ENCODE data around the gene FGF12. TPM values are rescaled to one million over a fixed set of nuclear protein-coding genes. Genes with fewer than 3 reads are reported as not detected.

FGF12 gene
- total and polyA plus RNA-seq, 11 donors: 21.8 to 420 (median 265) TPM

DNA sequence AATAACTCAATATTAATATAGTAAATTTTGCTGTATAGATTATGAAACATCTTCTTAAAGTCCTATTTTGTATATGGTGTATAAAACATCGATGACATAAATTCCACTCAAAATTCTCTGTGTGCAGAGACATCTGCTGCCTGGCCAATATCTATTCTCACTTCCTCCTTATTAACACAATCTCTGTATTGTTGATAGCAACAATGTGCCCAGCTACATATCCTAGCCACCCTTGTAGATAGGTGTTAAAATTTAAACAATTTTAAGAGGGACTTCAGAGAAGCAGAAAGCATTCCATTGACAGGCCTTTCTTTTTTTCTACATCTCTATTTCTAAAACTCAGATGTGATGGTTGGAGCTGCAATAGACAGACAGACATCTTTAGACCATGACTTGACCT, 72.3 kb downstream of the FGF12 start:
- WGBS, 4 donors: 38 to 57% (median 44%) methylated on average over 1 of the region's 1 CpG

DNA sequence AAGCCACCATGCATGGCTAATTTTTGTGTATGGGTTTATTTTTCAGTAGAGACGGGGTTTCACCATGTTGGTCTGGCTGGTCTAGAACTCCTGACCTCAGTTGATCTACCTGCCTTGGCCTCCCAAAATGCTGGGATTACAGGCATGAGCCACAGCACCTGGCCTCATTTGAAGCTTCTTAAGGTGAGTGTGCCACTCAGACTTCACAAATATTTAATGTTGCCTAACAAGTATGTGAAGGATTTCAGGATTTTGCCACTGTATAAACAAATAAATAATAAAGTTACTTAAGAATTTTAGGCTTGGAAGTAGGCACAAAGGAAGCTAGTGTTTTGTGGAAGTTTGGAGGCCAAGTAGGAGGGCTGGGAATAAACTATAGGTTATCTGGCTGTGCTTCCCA, 73.5 kb downstream of the FGF12 start:
- intact Hi-C loops (cut with DNase I): loop anchor here in 2 of 10 donors (2.0 to 10.0 kb wide), 2 partner anchors 17 to 461 kb away; no protein-coding TSS in a partner anchor
- WGBS, 4 donors: 88 to 100% (median 94%) methylated on average over 1 of the region's 1 CpG
- peak overlapping the region in 7 of 12 donors; percentile 47 to 82 (median 64) for H3K27ac ChIP-seq

More for the DNA sequence above, 72.3 kb downstream of the FGF12 start:
- Histone ChIP-seq H3K27me3 (no peaks in the 10 kb centered on the region), H3K4me3 (no peak overlapping the region), H3K9me3 (no peaks in the 10 kb centered on the region), H3K4me1 (peaks cover 0 to 35% (median 4%) of the 10 kb centered on the region in 12 donors), H3K36me3 (no peaks in the 10 kb centered on the region), H3K27ac (peak overlapping the region in 10 of 12 donors; percentile 17 to 82 (median 64))
- DNase-seq (no peak), ATAC-seq (peak; percentile 60 to 81 (median 74))
- no peak for TF ChIP-seq POLR2A (IDR thresholded peaks at IDR 0.05)
- TF ChIP-seq, protein P1, sequence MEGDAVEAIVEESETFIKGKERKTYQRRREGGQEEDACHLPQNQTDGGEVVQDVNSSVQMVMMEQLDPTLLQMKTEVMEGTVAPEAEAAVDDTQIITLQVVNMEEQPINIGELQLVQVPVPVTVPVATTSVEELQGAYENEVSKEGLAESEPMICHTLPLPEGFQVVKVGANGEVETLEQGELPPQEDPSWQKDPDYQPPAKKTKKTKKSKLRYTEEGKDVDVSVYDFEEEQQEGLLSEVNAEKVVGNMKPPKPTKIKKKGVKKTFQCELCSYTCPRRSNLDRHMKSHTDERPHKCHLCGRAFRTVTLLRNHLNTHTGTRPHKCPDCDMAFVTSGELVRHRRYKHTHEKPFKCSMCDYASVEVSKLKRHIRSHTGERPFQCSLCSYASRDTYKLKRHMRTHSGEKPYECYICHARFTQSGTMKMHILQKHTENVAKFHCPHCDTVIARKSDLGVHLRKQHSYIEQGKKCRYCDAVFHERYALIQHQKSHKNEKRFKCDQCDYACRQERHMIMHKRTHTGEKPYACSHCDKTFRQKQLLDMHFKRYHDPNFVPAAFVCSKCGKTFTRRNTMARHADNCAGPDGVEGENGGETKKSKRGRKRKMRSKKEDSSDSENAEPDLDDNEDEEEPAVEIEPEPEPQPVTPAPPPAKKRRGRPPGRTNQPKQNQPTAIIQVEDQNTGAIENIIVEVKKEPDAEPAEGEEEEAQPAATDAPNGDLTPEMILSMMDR (IDR thresholded peaks at IDR 0.05): no peak
- intact Hi-C loops (cut with DNase I): loop anchor here in 4 of 10 donors (2.0 to 10.0 kb wide), 5 partner anchors 18 to 460 kb away; partner anchors contain the start of gene FGF12 (in 2 of the 4)

DNA sequence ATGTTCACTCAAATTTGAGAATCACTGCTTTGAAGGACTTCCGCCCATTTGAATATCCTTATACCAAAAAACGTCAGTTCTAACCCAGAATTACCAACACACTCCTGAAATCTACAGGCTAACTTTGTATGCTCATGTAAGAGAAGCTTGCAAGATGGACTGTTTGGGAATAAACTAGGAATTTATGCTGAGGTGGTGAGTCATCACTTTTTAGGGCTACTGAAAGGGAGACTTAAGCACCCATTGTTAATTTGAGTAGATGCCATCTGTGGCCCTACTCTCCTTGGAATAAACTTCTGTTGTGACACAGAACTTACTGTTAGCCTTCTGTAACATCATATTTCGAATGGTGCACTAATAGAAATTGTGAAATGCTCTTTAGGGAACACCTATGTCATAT, 74.6 kb downstream of the FGF12 start:
- H3K4me3 ChIP-seq: no peak overlapping the region
- peaks cover 0 to 29% (median 1%) of the 10 kb centered on the region in 12 donors for H3K4me1 ChIP-seq
- intact Hi-C loops (cut with DNase I): loop anchor here in 1 of 10 donors (10.0 kb wide), 1 partner anchor 462 kb away; no protein-coding TSS in a partner anchor
- H3K27ac ChIP-seq: peak overlapping the region in 11 of 12 donors; percentile 3 to 82 (median 63)
- ATAC-seq: no peak
- H3K9me3 ChIP-seq: no peaks in the 10 kb centered on the region
- H3K36me3 ChIP-seq: no peaks in the 10 kb centered on the region
- WGBS, 4 donors: 60 to 73% (median 65%) methylated on average over 3 of the region's 3 CpGs
- TF ChIP-seq, protein P1 (IDR thresholded peaks at IDR 0.05): no peak
- no peak for TF ChIP-seq POLR2A (IDR thresholded peaks at IDR 0.05)
- H3K27me3 ChIP-seq: no peaks in the 10 kb centered on the region
- DNase-seq: no peak

More for the DNA sequence above, 73.5 kb downstream of the FGF12 start:
- DNase-seq (no peak), ATAC-seq (no peak)
- Histone ChIP-seq H3K9me3 (no peaks in the 10 kb centered on the region), H3K4me3 (no peak overlapping the region), H3K4me1 (peaks cover 0 to 35% (median 4%) of the 10 kb centered on the region in 12 donors), H3K36me3 (no peaks in the 10 kb centered on the region), H3K27me3 (no peaks in the 10 kb centered on the region)
- TF ChIP-seq, protein P1 (IDR thresholded peaks at IDR 0.05): no peak
- TF ChIP-seq POLR2A (IDR thresholded peaks at IDR 0.05): no peak

DNA sequence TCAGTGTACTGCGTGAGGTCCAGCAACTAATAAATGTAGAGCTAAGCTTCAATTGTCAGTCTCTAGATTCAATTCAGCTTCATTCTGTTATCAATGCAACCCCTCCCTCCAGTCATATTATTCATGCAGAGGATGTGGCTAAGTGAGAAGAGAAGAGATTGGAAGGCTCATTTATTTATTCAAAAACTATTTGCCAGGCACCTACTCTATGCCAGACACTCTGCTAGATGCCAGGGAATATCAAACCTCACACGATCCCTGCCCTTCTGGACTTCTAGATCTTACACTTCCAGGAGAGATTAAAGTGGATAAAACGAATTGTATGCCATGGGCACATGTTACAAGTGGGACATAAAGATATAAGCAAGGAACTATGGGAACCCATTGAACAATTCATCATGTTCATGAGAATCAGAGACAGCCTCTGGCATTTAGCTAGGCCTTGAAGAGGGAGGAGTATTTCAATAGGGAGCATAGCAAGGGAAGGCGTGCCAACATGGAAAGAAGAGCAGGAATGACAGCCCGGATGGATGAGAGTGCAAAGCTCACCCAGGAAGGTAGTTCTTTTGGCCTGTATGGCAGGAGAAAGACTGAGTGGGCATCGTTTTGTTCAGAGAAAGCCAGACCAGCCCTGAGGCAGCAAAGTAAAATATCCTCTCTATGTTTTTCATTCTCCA, 75.4 kb downstream of the FGF12 start:
- Histone ChIP-seq H3K27ac (peak overlapping the region; percentile 3 to 82 (median 63)), H3K4me3 (no peak overlapping the region), H3K36me3 (no peaks in the 10 kb centered on the region), H3K9me3 (no peaks in the 10 kb centered on the region), H3K27me3 (no peaks in the 10 kb centered on the region), H3K4me1 (peaks cover 0 to 29% (median 0%) of the 10 kb centered on the region in 12 donors)
- WGBS, 4 donors: 45 to 52% (median 49%) methylated on average over 6 of the region's 6 CpGs
- TF ChIP-seq POLR2A (IDR thresholded peaks at IDR 0.05): no peak
- TF ChIP-seq, protein P1 (IDR thresholded peaks at IDR 0.05): no peak
- intact Hi-C loops (cut with DNase I): loop anchor here in 1 of 10 donors (10.0 kb wide), 1 partner anchor 463 kb away; no protein-coding TSS in a partner anchor
- ATAC-seq: peak; percentile 39 to 72 (median 56)
- no peak for DNase-seq
